ENCODE data around the gene CASZ1. TPM values are rescaled to one million over a fixed set of nuclear protein-coding genes. Genes with fewer than 3 reads are reported as not detected.

The CASZ1 gene
- total RNA-seq, 1 experiment from 2014 or later, result 3.9 TPM

DNA sequence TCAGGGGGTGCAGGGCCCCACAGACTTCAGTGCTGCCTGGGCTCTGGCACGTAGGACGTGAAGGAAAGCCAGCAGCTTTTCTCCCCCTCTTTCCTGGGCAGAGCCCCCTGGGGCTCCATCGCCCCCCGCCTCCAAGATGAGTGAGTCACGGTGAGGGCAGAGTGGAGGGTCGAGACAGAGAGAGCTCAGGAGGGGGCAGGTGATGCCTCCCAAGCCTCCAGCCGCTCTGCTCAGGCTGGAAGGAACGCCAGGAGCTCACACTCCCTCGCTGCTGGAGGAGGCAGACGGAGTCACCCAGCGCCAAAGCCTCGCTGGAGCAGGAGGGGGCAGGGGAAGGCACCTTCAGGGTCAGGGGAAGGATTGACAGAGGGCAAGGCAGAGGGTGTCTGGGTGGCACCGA, 119.5 kb downstream of the CASZ1 start:
- Histone ChIP-seq H2BK5ac (ENCODE audit: insufficient read length, low read length) (no peak overlapping the region), H3T11ph (ENCODE audit: low read length) (no peak overlapping the region), H4K5ac (ENCODE audit: insufficient read length, low read depth, low read length) (no peak overlapping the region), H3K9me3 (ENCODE audit: control insufficient read depth, low read depth, low read length) (no peaks in the 10 kb centered on the region), H3K79me1 (ENCODE audit: insufficient read depth, low read depth, low read length, poor library complexity, severe bottlenecking) (no peaks in the 10 kb centered on the region), H3K27me3 (ENCODE audit: insufficient read depth, low read length) (no peaks in the 10 kb centered on the region), H3K14ac (ENCODE audit: insufficient read depth, low read length) (peak overlapping the region; percentile 69), H3K56ac (ENCODE audit: insufficient read length, low read depth, low read length) (no peak overlapping the region), H2BK20ac (ENCODE audit: low read depth, low read length, poor library complexity, severe bottlenecking) (no peak overlapping the region), H3K9ac (ENCODE audit: extremely low read depth, insufficient read length, low read length) (no peak overlapping the region), H3K27ac (ENCODE audit: insufficient read length, low read depth, low read length) (no peak overlapping the region), H3K79me2 (ENCODE audit: insufficient read depth, low read length) (no peaks in the 10 kb centered on the region), H2BK120ac (ENCODE audit: low read depth, low read length, poor library complexity, severe bottlenecking) (no peak overlapping the region), H3K4ac (ENCODE audit: low read depth, low read length) (no peak overlapping the region), H4K20me1 (ENCODE audit: control insufficient read depth, insufficient read depth, insufficient read length) (peaks cover 2% of the 10 kb centered on the region), H3K18ac (ENCODE audit: insufficient read length, low read depth, low read length) (peak overlapping the region; percentile 22), H3K23ac (ENCODE audit: insufficient read length, low read depth, low read length) (no peak overlapping the region), H2AK5ac (ENCODE audit: insufficient read length, low read length) (no peak overlapping the region), H4K8ac (replicated peaks; ENCODE audit: insufficient read length, low read depth, low read length) (no peak overlapping the region), H2AFZ (ENCODE audit: low read length) (no peak overlapping the region), H3K4me1 (ENCODE audit: insufficient read depth, low read length) (no peaks in the 10 kb centered on the region; the same call in 1 of the 2 replicates), H2BK12ac (ENCODE audit: insufficient read length, low read depth, low read length) (no peak overlapping the region), H3K4me2 (ENCODE audit: insufficient read depth, insufficient read length, low read length) (no peak overlapping the region), H4K91ac (ENCODE audit: insufficient read length, low read depth, low read length) (no peak overlapping the region), H3K23me2 (ENCODE audit: insufficient read length, low read depth, low read length, poor library complexity, severe bottlenecking) (no peaks in the 10 kb centered on the region), H2BK15ac (ENCODE audit: low read depth, low read length) (no peak overlapping the region)
- TF ChIP-seq, protein P1, sequence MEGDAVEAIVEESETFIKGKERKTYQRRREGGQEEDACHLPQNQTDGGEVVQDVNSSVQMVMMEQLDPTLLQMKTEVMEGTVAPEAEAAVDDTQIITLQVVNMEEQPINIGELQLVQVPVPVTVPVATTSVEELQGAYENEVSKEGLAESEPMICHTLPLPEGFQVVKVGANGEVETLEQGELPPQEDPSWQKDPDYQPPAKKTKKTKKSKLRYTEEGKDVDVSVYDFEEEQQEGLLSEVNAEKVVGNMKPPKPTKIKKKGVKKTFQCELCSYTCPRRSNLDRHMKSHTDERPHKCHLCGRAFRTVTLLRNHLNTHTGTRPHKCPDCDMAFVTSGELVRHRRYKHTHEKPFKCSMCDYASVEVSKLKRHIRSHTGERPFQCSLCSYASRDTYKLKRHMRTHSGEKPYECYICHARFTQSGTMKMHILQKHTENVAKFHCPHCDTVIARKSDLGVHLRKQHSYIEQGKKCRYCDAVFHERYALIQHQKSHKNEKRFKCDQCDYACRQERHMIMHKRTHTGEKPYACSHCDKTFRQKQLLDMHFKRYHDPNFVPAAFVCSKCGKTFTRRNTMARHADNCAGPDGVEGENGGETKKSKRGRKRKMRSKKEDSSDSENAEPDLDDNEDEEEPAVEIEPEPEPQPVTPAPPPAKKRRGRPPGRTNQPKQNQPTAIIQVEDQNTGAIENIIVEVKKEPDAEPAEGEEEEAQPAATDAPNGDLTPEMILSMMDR (conservative IDR thresholded peaks at IDR 0.05), result no peak
- WGBS (ENCODE audit: extremely low coverage, insufficient read length, low lambda C conversion rate), result no CpG with 5 or more reads among the region's 13 CpGs
- peaks cover 46 to 52% of the 10 kb centered on the region in 2 experiments for H3K4me1 Mint-ChIP-seq
- DNase-seq, result no peak
- no peak overlapping the region for H3K4me3 Mint-ChIP-seq
- H3K36me3 Mint-ChIP-seq (ENCODE audit: insufficient read depth in 1 of 3, low read depth in 3 of 3), result no peaks in the 10 kb centered on the region; a peak in 1 of 7 replicates
- peak overlapping the region in 1 of 3 experiments; percentile 94; a peak in 2 of 7 replicates for H3K27ac Mint-ChIP-seq
- no peaks in the 10 kb centered on the region for H3K27me3 Mint-ChIP-seq (ENCODE audit: low read depth)
- H3K9me3 Mint-ChIP-seq, result no peaks in the 10 kb centered on the region

Data from H9 (cell line).